Gastroesophageal sphincter (tissue), 3 donors: ENCODE measurements around the gene IL13RA1.

Source experiments
- EP300 ChIP-seq: sonication (generic); formaldehyde crosslinking; IDR thresholded peaks from one replicate; pipeline ENCODE4 v1.6.1; 2017; ENCODE audit warnings: antibody characterized with exemption, mild to moderate bottlenecking
- POLR2A ChIP-seq, 2 donors: fragments of 450-650 bp; IDR thresholded peaks; one replicate each; pipeline ENCODE4 v1.6.1; 2017; ENCODE audit warnings: antibody characterized with exemption in 2 of 2, mild to moderate bottlenecking in 2 of 2, moderate library complexity in 1 of 2
- TF ChIP-seq, protein P1 (sequence below), 4 experiments: fragments of 200-600 bp in 2 of 4; fragments of 450-650 bp in 2 of 4; sonication (generic) in 1 of 4; IDR thresholded peaks; one replicate each; pipeline ENCODE4 v1.5.1; 2017 to 2019; ENCODE audit warnings: antibody characterized with exemption in 4 of 4, mild to moderate bottlenecking in 2 of 4, moderate library complexity in 2 of 4

DNA sequence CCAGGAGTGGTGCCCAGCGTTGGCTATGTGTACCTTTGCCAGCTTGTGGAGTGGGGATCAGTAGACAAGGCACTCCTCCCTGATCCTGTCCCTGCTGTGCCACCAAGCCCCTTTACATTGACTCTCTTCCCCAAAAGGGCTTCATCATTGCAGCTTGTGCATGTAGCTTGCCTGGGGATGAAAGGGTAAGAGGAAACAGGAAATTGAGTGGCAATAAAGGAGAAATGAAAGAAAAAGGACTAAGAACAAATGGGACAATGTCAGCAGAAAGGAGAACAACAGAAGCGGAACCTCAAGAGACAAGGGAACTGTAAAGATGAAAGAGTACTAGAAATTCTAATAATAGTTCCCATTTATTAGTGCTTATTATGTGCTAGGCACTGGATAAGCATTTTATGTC lies 8.7 kb upstream of the IL13RA1 start:
- TF ChIP-seq, protein P1, sequence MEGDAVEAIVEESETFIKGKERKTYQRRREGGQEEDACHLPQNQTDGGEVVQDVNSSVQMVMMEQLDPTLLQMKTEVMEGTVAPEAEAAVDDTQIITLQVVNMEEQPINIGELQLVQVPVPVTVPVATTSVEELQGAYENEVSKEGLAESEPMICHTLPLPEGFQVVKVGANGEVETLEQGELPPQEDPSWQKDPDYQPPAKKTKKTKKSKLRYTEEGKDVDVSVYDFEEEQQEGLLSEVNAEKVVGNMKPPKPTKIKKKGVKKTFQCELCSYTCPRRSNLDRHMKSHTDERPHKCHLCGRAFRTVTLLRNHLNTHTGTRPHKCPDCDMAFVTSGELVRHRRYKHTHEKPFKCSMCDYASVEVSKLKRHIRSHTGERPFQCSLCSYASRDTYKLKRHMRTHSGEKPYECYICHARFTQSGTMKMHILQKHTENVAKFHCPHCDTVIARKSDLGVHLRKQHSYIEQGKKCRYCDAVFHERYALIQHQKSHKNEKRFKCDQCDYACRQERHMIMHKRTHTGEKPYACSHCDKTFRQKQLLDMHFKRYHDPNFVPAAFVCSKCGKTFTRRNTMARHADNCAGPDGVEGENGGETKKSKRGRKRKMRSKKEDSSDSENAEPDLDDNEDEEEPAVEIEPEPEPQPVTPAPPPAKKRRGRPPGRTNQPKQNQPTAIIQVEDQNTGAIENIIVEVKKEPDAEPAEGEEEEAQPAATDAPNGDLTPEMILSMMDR (IDR thresholded peaks at IDR 0.05): no peak
- TF ChIP-seq POLR2A (IDR thresholded peaks at IDR 0.05): no peak
- TF ChIP-seq EP300: no peak
